H1 (cell line): ENCODE measurements around the gene AHI1. TPM values are rescaled to one million over a fixed set of nuclear protein-coding genes. Genes with fewer than 3 reads are reported as not detected.

Experiments
- EGR1 ChIP-seq: IDR thresholded peaks from 2 replicates; pipeline ENCODE4 v1.6.1; 2011; ENCODE audit warnings: low read depth, low read length, borderline replicate concordance
- HDAC2 ChIP-seq, 2 experiments: fragments of 300-600 bp in 1 of 2; sonication (generic) in 1 of 2; IDR thresholded peaks; 2 replicates each; pipeline ENCODE4 v1.6.1; 2011 to 2012; ENCODE audit warnings: low read depth in 2 of 2, low read length in 2 of 2, mild to moderate bottlenecking in 2 of 2, moderate library complexity in 2 of 2, borderline replicate concordance in 1 of 2, inconsistent platforms in 1 of 2
- JUN ChIP-seq: IDR thresholded peaks from 2 replicates; pipeline ENCODE4 v1.6.1; 2011; ENCODE audit warnings: low read depth, mild to moderate bottlenecking, improper control_type of control experiment, low read length
- polyA plus RNA-seq, 7 experiments: library from polyadenylated mRNA; depleted of rRNA in 3 of 7; stranded (reverse) in 5 of 7; unstranded in 2 of 7; fragments of >200 nt in 5 of 7; fragments of 200-250 nt in 2 of 7; gene quantifications; 1 replicate in 5 of 7; 2 replicates in 1 of 7; 4 replicates in 1 of 7; pipeline versions ENCODE4 v1.2.1 to v1.2.3, GENCODE V29; 2011 to 2013; ENCODE audit warnings: missing spikeins in 2 of 7, mixed read lengths in 2 of 7
- total RNA-seq: library from RNA; stranded (reverse); fragmentation: NEBNext Ultra II Directional; extraction: Animal tissue kit (Norgen Biotek cat#: 25700); gene quantifications from 2 replicates; pipeline ENCODE4 v1.2.1, GENCODE V29; 2021

The AHI1 gene
- total and polyA plus RNA-seq, 2 of the 8 experiments (the other 6 are each of a cell fraction or from before 2014, with no cell fraction given): 4.2 to 19.6 TPM

DNA sequence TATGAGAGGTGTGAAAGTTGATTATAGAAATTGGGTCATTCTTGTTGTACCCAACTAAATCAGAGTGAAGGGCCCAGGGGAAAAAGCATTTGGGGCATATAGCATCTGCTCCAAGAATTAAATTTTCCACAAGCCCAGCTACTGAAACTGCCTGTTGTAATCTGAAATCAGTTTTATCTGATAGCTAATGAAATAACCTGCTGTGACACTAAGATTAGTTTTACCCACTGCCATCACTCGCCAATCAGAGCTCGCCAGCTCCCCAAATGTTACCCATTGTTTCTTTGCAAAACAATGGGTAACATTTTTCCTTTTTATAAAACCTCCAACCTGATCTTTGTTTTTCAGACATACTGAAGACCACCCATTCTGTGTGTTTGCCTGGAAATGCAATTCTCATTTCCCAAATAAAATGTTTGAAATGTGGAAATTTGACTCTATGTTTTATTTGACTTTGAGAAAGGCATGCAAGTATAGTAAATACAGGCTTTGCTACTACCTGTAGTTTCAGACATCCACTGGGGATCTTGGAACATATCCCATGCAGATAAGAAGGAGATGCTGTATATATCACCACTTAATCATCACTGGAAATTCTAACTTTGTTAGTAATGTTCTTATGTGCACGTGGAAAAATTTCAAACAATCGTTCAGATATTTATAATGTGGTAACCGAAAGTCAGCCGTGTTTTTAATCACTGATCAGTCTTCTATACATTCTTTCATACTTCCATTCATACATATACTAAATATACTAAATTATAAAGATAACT is 6.3 kb upstream of the AHI1 start (continued):
- TF ChIP-seq EGR1: no peak
- TF ChIP-seq JUN: no peak
- no peak for TF ChIP-seq HDAC2 (IDR thresholded peaks at IDR 0.05; ENCODE audit: borderline replicate concordance in 1 of 2, low read depth in 2 of 2, low read length in 2 of 2)
